Activated T-helper 1 cell treated with anti-CD3 and anti-CD28 coated beads, Interleukin-12 subunit alpha, Interleukin-12 subunit beta, Interleukin-2, Interleukin-4 antibody, amounts not matched to agents 30 ng/mL and 10 ng/mL and 1 ng/mL, durations not matched to agents 14 hours and 24 hours and 36 hours (primary cell): ENCODE measurements around the gene OIT3. TPM values are rescaled to one million over a fixed set of nuclear protein-coding genes. Genes with fewer than 3 reads are reported as not detected.

Experiments
- DNase-seq: peaks from one replicate; pipeline ENCODE4 v3.0.0; 2021; ENCODE audit warnings: low spot score
- H3K27ac Mint-ChIP-seq: one replicate; pipeline ENCODE4 v1.8.0; 2021; ENCODE audit warnings: mild to moderate bottlenecking, mixed read lengths
- H3K27me3 Mint-ChIP-seq: one replicate; pipeline ENCODE4 v1.8.0; 2022; ENCODE audit warnings: mild to moderate bottlenecking, moderate library complexity, mixed read lengths; ENCODE audit not compliant: insufficient read depth
- H3K36me3 Mint-ChIP-seq: one replicate; pipeline ENCODE4 v1.8.0; 2021; ENCODE audit warnings: low read depth, mixed read lengths
- H3K4me1 Mint-ChIP-seq: one replicate; pipeline ENCODE4 v1.8.0; 2021; ENCODE audit warnings: low read depth, mixed read lengths
- H3K4me3 Mint-ChIP-seq: one replicate; pipeline ENCODE4 v1.8.0; 2021; ENCODE audit warnings: mild to moderate bottlenecking, moderate library complexity, mixed read lengths
- H3K9me3 Mint-ChIP-seq: one replicate; pipeline ENCODE4 v1.8.0; 2021; ENCODE audit warnings: mixed read lengths
- intact Hi-C: fragments of 100-400 bp; cut with micrococcal nuclease; formaldehyde crosslinking; loops from one replicate; pipeline ENCODE4 v1.15.1; 2024
- total RNA-seq: library from RNA; stranded (reverse); gene quantifications from 2 replicates; pipeline ENCODE4 v1.2.3, GENCODE V29; 2022

Gene OIT3
- total RNA-seq, 1 donor from 2014 or later, result not detected

DNA sequence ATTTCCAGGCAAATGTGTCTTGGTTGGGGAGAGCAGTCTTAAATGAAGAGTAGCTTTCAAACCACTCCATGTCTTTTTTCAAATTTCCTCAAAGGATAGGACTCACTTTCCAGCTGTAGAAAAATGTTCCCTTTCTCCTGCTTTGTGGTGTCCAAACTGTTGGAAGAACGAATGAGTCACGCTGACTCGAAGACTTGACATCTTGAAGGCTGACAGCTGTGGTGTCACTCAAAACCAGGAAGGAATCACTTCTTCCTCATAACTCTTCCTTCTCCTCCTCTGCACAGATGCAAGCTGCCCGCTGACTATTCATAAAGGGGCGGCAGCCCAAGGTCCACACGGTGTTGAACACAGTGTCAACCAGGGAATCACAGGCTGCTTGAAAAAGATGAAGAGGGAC lies 41.8 kb downstream of the OIT3 start:
- DNase-seq, result no peak
- Mint-ChIP-seq H3K27ac (no peak overlapping the region), H3K9me3 (no peaks in the 10 kb centered on the region), H3K36me3 (no peaks in the 10 kb centered on the region), H3K27me3 (no peaks in the 10 kb centered on the region), H3K4me3 (no peak overlapping the region), H3K4me1 (no peaks in the 10 kb centered on the region)
- intact Hi-C loops, result no loop called here

DNA sequence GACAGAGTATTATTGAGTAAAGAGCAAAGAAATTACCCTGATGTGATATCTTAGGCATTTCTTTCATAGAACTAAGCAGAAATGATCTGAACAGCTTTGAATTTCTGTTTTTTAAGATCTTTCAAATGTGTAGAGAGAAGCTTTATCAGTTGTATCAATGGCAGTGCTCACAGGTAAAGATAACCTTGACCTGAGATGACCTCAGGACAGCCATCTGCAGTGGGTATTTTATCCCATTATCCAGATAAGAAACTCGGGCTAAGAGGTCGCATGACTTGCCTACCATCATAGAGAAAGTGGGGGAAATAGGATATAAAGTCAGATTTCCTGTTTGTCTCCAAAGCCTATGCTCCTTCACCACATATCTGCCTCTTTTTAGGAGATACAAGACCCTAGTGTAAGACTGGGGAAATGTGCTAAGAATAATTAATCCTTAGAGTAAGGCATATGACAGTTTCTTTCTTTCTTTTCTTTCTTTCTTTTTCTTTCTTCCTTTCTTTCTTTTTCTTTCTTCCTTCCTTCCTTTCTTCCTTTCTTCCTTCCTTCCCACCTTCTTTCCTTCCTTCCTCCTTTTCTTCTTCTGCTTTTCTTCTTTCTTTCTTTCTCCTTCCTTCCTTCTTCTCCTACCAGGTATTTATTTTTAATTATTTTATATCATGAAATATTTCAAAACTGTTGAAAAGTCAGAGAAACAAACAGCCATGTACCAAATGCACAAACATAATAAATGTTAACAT lies 50.1 kb downstream of the OIT3 start:
- intact Hi-C loops, result no loop called here
- H3K27ac Mint-ChIP-seq, result no peak overlapping the region
- no peak overlapping the region for H3K4me3 Mint-ChIP-seq
- no peaks in the 10 kb centered on the region for H3K36me3 Mint-ChIP-seq
- no peak for DNase-seq
- H3K4me1 Mint-ChIP-seq, result peaks cover 15% of the 10 kb centered on the region
- no peaks in the 10 kb centered on the region for H3K9me3 Mint-ChIP-seq
- peaks cover 18% of the 10 kb centered on the region for H3K27me3 Mint-ChIP-seq

DNA sequence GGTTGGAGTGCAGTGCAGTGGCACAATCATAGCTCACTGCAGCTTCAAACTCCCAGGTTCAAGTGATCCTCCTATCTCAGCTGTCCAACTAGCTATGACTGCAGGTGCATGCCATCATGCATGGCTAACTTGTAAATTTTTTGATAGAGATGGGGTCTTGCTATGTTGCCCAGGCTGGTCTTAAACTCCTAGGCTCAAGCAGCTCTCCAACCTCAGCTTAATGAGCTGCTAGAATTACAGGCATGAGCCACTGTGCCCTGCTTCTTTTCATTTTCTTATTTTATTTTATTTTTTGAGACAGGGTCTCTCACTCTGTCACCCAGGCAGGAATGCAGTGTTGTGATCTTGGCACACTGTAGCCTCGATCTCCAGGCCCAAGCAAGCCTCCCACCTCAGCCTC lies 53.4 kb downstream of the OIT3 start:
- peaks cover 16% of the 10 kb centered on the region for H3K27me3 Mint-ChIP-seq
- no peak for DNase-seq
- H3K4me1 Mint-ChIP-seq, result peaks cover 4% of the 10 kb centered on the region
- H3K4me3 Mint-ChIP-seq, result no peak overlapping the region
- intact Hi-C loops, result no loop called here
- no peaks in the 10 kb centered on the region for H3K36me3 Mint-ChIP-seq
- no peaks in the 10 kb centered on the region for H3K9me3 Mint-ChIP-seq
- no peak overlapping the region for H3K27ac Mint-ChIP-seq

DNA sequence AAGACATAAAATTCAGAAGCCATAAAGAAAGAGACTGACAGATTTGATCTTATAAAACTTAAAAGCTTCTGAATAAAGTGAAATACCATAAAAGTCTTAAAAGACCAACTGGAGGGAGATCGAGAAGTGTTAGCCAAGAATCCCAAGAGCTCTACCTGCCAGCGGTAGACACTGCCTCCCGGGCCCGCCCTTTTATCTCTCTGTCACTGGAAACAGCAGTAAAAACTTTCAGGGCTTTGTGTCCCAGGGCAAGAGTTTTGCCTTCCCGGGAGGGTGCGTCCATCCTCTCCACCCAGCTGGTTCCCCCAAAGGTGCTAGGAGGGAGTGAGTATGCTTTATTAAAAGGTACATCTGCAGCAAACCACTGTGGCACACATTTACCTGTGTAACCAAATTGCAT lies 55.2 kb downstream of the OIT3 start:
- DNase-seq, result no peak
- no peaks in the 10 kb centered on the region for H3K9me3 Mint-ChIP-seq
- H3K4me3 Mint-ChIP-seq, result no peak overlapping the region
- H3K36me3 Mint-ChIP-seq, result no peaks in the 10 kb centered on the region
- peaks cover 13% of the 10 kb centered on the region for H3K27me3 Mint-ChIP-seq
- H3K27ac Mint-ChIP-seq, result no peak overlapping the region
- intact Hi-C loops, result no loop called here
- H3K4me1 Mint-ChIP-seq, result no peaks in the 10 kb centered on the region

DNA sequence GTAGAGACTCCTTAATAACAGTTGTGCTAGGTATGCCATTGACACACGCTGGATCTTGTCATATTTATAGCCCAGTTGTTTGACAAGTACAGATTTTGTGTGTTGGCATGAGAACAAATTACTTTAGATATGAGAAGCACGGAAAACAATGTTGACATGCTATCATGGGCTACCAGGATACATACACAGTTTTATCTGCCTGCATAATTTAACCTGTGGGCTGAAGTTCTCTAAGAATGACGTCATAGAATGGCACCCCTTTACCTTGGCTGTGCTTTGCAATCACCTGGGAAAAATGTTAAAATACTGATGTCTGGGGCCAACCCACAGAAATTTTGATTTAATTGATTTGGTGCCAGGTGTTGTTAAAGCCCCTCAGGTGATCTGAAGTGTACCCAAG lies 58.2 kb downstream of the OIT3 start:
- intact Hi-C loops, result no loop called here
- Mint-ChIP-seq H3K4me3 (no peak overlapping the region), H3K27ac (no peak overlapping the region), H3K4me1 (no peaks in the 10 kb centered on the region), H3K9me3 (no peaks in the 10 kb centered on the region), H3K36me3 (no peaks in the 10 kb centered on the region), H3K27me3 (peaks cover 3% of the 10 kb centered on the region)
- DNase-seq, result no peak

DNA sequence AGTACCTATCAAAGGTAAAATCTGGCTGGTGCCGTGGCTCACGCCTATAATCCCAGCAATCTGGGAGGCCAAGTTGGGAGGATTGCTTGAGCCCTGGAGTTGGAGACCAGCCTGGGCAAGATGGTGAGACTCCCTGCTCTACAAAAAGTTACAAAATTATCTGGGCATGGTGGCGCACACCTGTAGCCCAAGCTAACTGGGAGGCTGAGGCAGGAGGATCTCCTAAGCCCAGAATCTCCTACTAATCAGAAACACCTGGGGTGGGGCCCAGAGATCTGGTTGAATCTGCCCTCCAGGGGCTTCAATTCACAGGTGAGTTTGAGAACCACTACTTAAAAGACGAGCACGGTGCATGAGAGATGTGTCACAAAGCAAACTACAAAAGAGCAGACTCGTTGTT lies 58.6 kb downstream of the OIT3 start:
- Mint-ChIP-seq H3K36me3 (no peaks in the 10 kb centered on the region), H3K27ac (no peak overlapping the region), H3K4me3 (no peak overlapping the region), H3K4me1 (no peaks in the 10 kb centered on the region), H3K27me3 (peaks cover 5% of the 10 kb centered on the region), H3K9me3 (no peaks in the 10 kb centered on the region)
- intact Hi-C loops, result no loop called here
- DNase-seq, result no peak

DNA sequence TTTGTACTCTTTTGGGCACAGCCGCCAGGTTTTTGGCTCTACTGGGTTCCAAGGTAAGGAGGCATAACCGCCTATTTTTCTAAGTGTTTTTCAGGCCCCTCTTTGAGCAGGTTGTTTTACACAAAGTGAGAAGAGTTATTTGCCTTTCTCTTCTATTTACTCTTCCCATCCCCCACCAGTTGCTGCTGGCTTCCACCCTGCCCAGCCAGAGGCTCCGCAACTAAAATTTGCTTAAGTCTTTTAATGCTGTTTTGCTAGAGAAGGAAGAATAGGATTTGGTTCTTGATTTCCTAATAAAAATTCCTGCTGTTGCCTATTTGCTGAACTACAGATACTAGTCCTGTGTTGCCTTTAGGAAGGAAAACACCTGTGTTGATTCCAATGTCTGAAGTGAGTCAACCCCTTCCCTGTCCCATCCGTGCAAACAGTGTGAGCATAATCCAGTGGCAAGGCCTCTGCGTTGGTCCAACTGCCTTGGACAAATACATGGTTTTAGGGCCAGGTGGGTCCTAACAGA lies 59.2 kb downstream of the OIT3 start:
- H3K36me3 Mint-ChIP-seq, result no peaks in the 10 kb centered on the region
- no peak overlapping the region for H3K4me3 Mint-ChIP-seq
- H3K27ac Mint-ChIP-seq, result no peak overlapping the region
- DNase-seq, result no peak
- H3K9me3 Mint-ChIP-seq, result no peaks in the 10 kb centered on the region
- intact Hi-C loops, result no loop called here
- no peaks in the 10 kb centered on the region for H3K4me1 Mint-ChIP-seq
- peaks cover 5% of the 10 kb centered on the region for H3K27me3 Mint-ChIP-seq

DNA sequence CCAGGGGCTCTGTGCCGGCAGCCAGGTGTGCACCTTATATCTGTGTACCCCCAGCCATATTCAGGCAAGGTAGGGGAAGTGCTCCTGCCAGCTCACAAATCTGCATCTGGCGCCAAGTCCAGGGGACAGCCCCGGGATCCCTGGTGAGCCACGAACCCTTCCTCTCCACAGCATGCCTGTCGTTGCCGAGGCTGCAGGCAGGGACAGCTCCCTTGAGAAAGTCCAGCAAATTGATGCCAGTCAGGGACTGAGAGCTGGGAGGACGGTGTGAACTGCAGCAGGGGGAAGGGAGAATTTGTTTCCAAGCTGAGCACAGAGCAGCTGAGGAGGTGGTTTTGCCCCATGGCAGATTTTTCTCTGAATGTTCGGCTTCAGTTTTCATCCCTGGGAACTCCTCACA lies 60.1 kb downstream of the OIT3 start:
- no peak overlapping the region for H3K4me3 Mint-ChIP-seq
- H3K4me1 Mint-ChIP-seq, result no peaks in the 10 kb centered on the region
- intact Hi-C loops, result no loop called here
- DNase-seq, result no peak
- no peaks in the 10 kb centered on the region for H3K36me3 Mint-ChIP-seq
- H3K27ac Mint-ChIP-seq, result no peak overlapping the region
- peaks cover 8% of the 10 kb centered on the region for H3K27me3 Mint-ChIP-seq
- H3K9me3 Mint-ChIP-seq, result no peaks in the 10 kb centered on the region

DNA sequence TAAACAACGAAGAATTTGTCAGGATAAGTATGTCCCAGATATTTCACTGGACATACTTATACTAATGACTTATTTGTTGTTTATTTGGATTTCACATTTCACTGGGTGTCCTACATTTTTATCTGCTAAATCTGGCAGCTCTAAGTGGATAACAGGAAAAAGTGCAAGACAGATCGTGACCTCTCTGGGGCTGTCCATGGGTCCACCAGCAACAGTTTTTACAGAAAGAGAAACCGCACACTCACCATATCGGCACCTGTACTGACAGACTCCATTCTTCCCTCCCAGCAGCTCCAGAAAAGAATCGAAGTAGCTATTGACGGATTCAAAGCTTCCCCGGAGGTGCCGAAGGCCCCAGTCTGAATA lies 60.7 kb downstream of the OIT3 start:
- no peaks in the 10 kb centered on the region for H3K4me1 Mint-ChIP-seq
- no peak for DNase-seq
- intact Hi-C loops, result no loop called here
- H3K9me3 Mint-ChIP-seq, result no peaks in the 10 kb centered on the region
- H3K27me3 Mint-ChIP-seq, result peaks cover 8% of the 10 kb centered on the region
- no peak overlapping the region for H3K27ac Mint-ChIP-seq
- H3K36me3 Mint-ChIP-seq, result no peaks in the 10 kb centered on the region
- H3K4me3 Mint-ChIP-seq, result no peak overlapping the region

DNA sequence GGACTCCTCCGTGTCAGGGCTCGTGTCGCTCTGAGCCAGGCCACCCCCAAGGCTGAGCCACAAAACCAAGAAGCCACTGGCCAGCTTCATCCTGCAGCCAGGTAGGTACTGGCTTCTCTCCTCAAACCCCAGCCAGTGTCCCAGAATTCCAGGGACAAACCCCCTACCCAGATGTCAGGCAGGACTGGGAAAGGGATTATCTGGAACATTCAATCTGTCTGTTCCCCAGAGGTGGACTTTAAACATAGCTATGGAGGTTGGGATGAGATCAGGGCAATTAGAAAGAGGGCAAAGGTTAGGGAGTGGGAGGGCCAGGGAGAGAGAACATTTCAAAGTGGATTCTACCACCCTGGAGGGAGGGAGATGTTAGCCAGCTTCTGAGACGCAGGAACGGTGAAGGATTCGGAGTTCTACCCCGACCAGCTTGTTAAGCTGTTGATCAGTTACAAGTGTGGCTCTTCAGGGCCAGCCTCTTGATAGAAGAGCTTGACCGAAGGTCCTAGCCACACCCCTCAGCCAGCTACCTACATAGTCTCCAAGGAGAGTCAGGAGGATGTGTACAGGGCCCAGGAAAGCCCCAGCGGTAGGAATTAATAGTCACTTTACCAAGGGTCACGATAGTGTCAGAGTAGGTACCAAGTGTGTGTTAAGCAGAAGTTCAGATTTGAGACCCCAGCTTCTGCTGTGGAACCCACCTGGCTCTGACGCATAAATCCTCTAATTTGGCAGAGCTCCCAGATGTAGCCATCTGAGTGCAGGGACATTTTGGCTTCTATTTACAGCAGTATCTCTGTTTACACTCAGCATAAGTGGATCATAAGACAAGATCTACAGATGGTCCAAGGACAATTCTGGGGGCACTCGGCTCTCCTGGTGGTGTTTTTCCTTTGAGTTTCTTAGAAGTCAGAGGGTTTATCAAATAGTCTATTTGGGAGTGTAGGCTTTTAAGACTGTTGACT lies 61.3 kb downstream of the OIT3 start, which contains the start of gene PLA2G12B:
Gene PLA2G12B (minus strand): TSS at position 211 of the 959 bp plus-strand sequence. CDS start 121 bp downstream, at position 90.
- no peak within 1 kb of the TSS for H3K27ac Mint-ChIP-seq
- H3K4me1 Mint-ChIP-seq, result no peaks in the 10 kb centered on the region
- H3K9me3 Mint-ChIP-seq, result no peaks in the 10 kb centered on the region
- intact Hi-C loops, result no loop called here
- no peaks in the 10 kb centered on the region for H3K36me3 Mint-ChIP-seq
- H3K4me3 Mint-ChIP-seq, result no peak within 1 kb of the TSS
- DNase-seq, result no peak
- peaks cover 8% of the 10 kb centered on the region for H3K27me3 Mint-ChIP-seq

DNA sequence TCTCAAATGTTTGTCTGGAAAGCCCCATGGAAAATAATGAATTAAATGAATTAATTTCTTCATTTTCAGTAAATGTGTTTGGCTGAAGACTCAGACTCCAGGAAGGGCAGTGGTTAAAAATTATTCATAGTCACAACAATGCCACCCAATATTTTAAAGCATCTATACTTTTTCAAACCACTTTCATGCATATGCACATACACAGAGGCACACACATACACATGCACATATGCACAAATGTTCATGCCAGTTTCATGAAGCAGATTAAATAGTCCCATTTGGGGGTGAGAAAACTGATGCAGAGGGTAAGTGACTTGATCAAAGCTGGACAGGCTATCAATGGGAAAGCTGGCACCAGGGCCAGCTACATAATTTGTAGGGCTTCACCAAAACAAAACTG lies 62.5 kb downstream of the OIT3 start:
- Mint-ChIP-seq H3K4me1 (no peaks in the 10 kb centered on the region), H3K36me3 (no peaks in the 10 kb centered on the region), H3K27ac (no peak overlapping the region), H3K4me3 (no peak overlapping the region), H3K27me3 (peaks cover 11% of the 10 kb centered on the region), H3K9me3 (no peaks in the 10 kb centered on the region)
- intact Hi-C loops, result no loop called here
- DNase-seq, result no peak

DNA sequence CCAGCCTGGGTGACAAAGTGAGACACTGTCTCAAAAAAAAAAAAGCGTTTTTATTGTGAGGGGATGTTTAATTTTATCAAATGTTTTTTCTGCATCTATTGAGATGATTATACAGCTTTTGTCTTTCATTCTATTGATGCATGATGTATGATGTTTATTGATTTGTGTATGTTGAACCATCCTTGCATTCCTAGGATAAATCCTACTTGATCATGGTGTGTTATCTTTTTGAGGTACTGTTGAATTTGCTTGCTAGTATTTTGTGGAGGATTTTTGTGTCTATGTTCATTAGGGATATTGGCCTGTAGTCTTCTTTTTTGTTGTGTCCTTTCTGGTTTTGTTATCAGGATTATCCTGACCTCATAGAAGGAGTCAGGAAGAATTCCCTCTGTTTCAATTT lies 83.3 kb downstream of the OIT3 start:
- Mint-ChIP-seq H3K9me3 (peaks cover 48% of the 10 kb centered on the region), H3K36me3 (no peaks in the 10 kb centered on the region), H3K4me1 (no peaks in the 10 kb centered on the region), H3K27me3 (peaks cover 10% of the 10 kb centered on the region), H3K4me3 (no peak overlapping the region), H3K27ac (no peak overlapping the region)
- no peak for DNase-seq
- intact Hi-C loops, result no loop called here

DNA sequence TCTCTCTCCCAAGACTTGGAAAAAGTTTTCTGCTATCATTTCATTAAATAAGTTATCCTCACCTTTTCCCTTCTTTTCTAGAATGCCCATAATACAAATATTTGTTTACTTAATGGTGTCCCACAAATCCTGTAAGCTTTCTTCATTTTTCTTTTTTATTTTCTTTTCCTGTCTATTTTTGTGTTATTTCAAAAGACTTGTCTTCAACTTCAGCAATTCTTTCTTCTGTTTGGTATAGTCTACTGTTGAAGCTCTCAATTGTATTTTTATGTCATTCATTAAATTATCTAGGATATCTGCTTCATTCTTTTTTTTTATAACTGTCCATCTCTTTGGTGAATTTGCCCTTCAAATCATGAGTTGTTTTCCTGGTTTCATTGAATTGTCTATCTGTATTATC lies 86.2 kb downstream of the OIT3 start:
- H3K36me3 Mint-ChIP-seq, result no peaks in the 10 kb centered on the region
- peaks cover 46% of the 10 kb centered on the region for H3K9me3 Mint-ChIP-seq
- intact Hi-C loops, result no loop called here
- no peak overlapping the region for H3K4me3 Mint-ChIP-seq
- H3K27ac Mint-ChIP-seq, result no peak overlapping the region
- H3K27me3 Mint-ChIP-seq, result peaks cover 7% of the 10 kb centered on the region
- no peaks in the 10 kb centered on the region for H3K4me1 Mint-ChIP-seq
- no peak for DNase-seq
